Measurements from ENCODE around the gene TFF2. TPM values are rescaled to one million over a fixed set of nuclear protein-coding genes. Genes with fewer than 3 reads are reported as not detected.

TFF2 gene
- total RNA-seq (2014; rRNA removed) = not detected in 2 replicates
- polyA plus RNA-seq (2012) = not detected

GRCh38 chr21:42350927-42351426 is at the start of gene TFF2:
TSS of gene TFF2 (minus strand) at chr21:42350994. CDS start at chr21:42350957, 37 bp downstream.
- no peak for DNase-seq (ENCODE audit: low read depth)

GRCh38 chr21:42400525-42400924 is 49.7 kb upstream of the TFF2 start:
- no peak for DNase-seq (ENCODE audit: low read depth)

- no peak for DNase-seq (ENCODE audit: low read depth)
Measured at GRCh38 chr21:42398436-42399028, 47.7 kb upstream of the TFF2 start.

- no peak for DNase-seq (ENCODE audit: low read depth)
Measured at GRCh38 chr21:42397746-42398394, 47.1 kb upstream of the TFF2 start.

- no peak for DNase-seq (ENCODE audit: low read depth)
Measured at GRCh38 chr21:42396799-42397745, 46.3 kb upstream of the TFF2 start.

GRCh38 chr21:42395905-42396651 is 45.3 kb upstream of the TFF2 start, which contains the start of gene TMPRSS3:
TSS of gene TMPRSS3 (minus strand) at chr21:42396052. CDS start at chr21:42395417, 635 bp downstream.
- DNase-seq (ENCODE audit: low read depth) = no peak

- no peak for DNase-seq (ENCODE audit: low read depth)
Measured at GRCh38 chr21:42395302-42395701, 44.5 kb upstream of the TFF2 start.

- DNase-seq (ENCODE audit: low read depth) = no peak
Measured at GRCh38 chr21:42393443-42393950, 42.7 kb upstream of the TFF2 start.

GRCh38 chr21:42392731-42393442 is 42.1 kb upstream of the TFF2 start:
- DNase-seq (ENCODE audit: low read depth) = no peak

GRCh38 chr21:42391297-42391696 is 40.5 kb upstream of the TFF2 start:
- DNase-seq (ENCODE audit: low read depth) = no peak

GRCh38 chr21:42390696-42391095 is 39.9 kb upstream of the TFF2 start:
- no peak for DNase-seq (ENCODE audit: low read depth)

GRCh38 chr21:42390193-42390592 is 39.4 kb upstream of the TFF2 start:
- no peak for DNase-seq (ENCODE audit: low read depth)

GRCh38 chr21:42389449-42389835 is 38.6 kb upstream of the TFF2 start:
- DNase-seq (ENCODE audit: low read depth) = no peak

- no peak for DNase-seq (ENCODE audit: low read depth)
Measured at GRCh38 chr21:42388740-42389448, 38.1 kb upstream of the TFF2 start.

GRCh38 chr21:42387843-42388340 is 37.1 kb upstream of the TFF2 start:
- DNase-seq (ENCODE audit: low read depth) = no peak

GRCh38 chr21:42387164-42387563 is 36.4 kb upstream of the TFF2 start:
- DNase-seq (ENCODE audit: low read depth) = no peak

GRCh38 chr21:42386034-42386591 is 35.3 kb upstream of the TFF2 start:
- DNase-seq (ENCODE audit: low read depth) = no peak

GRCh38 chr21:42385619-42386018 is 34.8 kb upstream of the TFF2 start:
- no peak for DNase-seq (ENCODE audit: low read depth)

GRCh38 chr21:42384989-42385388 is 34.2 kb upstream of the TFF2 start:
- DNase-seq (ENCODE audit: low read depth) = no peak

All from LHCN-M2 (cell line).